SHP77 (cell line): ENCODE measurements around the gene ANHX.
"Not testable (repeated sequence)": the region's sequence is repeated elsewhere in the genome, so short reads cannot be mapped to it uniquely, and the experiment has no call there.

Source experiments
- DNase-seq, 2 experiments: peaks; one replicate each; lab custom pipeline; 2025; lab: John Stamatoyannopoulos, UW

The ANHX gene

GRCh38 chr12:133235401-133236112, at the start of gene ANHX:
Gene ANHX (minus strand): TSS chr12:133235877. CDS start chr12:133234356, 1,521 bp downstream.
- DNase-seq = no peak

GRCh38 chr12:133264668-133265067, 29.0 kb upstream of the ANHX start:
- not testable (repeated sequence) for DNase-seq

GRCh38 chr12:133264173-133264572, 28.5 kb upstream of the ANHX start:
- DNase-seq = no peak

GRCh38 chr12:133256321-133256720, 20.6 kb upstream of the ANHX start:
- DNase-seq = no peak

GRCh38 chr12:133255833-133256232, 20.2 kb upstream of the ANHX start:
- not testable (repeated sequence) for DNase-seq

GRCh38 chr12:133251732-133252131, 16.1 kb upstream of the ANHX start:
- no peak for DNase-seq

GRCh38 chr12:133236556-133236955, 879 bp upstream of the ANHX start:
- no peak for DNase-seq

- no peak for DNase-seq
Measured at GRCh38 chr12:133236144-133236543, 467 bp upstream of the ANHX start.

GRCh38 chr12:133234971-133235370, 706 bp downstream of the ANHX start:
- no peak for DNase-seq

GRCh38 chr12:133233993-133234564, 1.6 kb downstream of the ANHX start:
- no peak for DNase-seq

GRCh38 chr12:133233006-133233405, 2.7 kb downstream of the ANHX start:
- DNase-seq = no peak

GRCh38 chr12:133231001-133231400, 4.7 kb downstream of the ANHX start:
- DNase-seq = no peak

- DNase-seq = no peak
Measured at GRCh38 chr12:133227281-133227852, 8.3 kb downstream of the ANHX start.

GRCh38 chr12:133226690-133227089, 9.0 kb downstream of the ANHX start:
- DNase-seq = no peak

- no peak for DNase-seq
Measured at GRCh38 chr12:133225527-133225926, 10.2 kb downstream of the ANHX start.

GRCh38 chr12:133222211-133222610, 13.5 kb downstream of the ANHX start:
- no peak for DNase-seq

- no peak for DNase-seq
Measured at GRCh38 chr12:133221241-133221640, 14.4 kb downstream of the ANHX start.

- no peak for DNase-seq
Measured at GRCh38 chr12:133220521-133220920, 15.2 kb downstream of the ANHX start.

- no peak for DNase-seq
Measured at GRCh38 chr12:133217219-133217618, 18.5 kb downstream of the ANHX start.

- DNase-seq = no peak
Measured at GRCh38 chr12:133215724-133216123, 20.0 kb downstream of the ANHX start.

GRCh38 chr12:133206390-133206789, 29.3 kb downstream of the ANHX start:
- DNase-seq = no peak

GRCh38 chr12:133204264-133204603, 31.4 kb downstream of the ANHX start:
- DNase-seq = no peak
